Measurements from ENCODE around the gene TMEM100. TPM values are rescaled to one million over a fixed set of nuclear protein-coding genes. Genes with fewer than 3 reads are reported as not detected.

The TMEM100 gene
- total RNA-seq, 1 donor from 2014 or later, result 3.4 TPM

GRCh38 chr17:55740511-55741355, 18.1 kb upstream of the TMEM100 start:
- no peak for TF ChIP-seq CTCF (IDR thresholded peaks at IDR 0.05)
- no peak for DNase-seq (ENCODE audit: extremely low spot score, unreplicated experiment)
- H3K4me3 Mint-ChIP-seq (ENCODE audit: unreplicated experiment), result no peak overlapping the region
- H3K36me3 Mint-ChIP-seq (ENCODE audit: unreplicated experiment), result no peaks in the 10 kb centered on the region
- no peaks in the 10 kb centered on the region for H3K9me3 Mint-ChIP-seq (ENCODE audit: unreplicated experiment)
- H3K27me3 Mint-ChIP-seq (ENCODE audit: unreplicated experiment), result peaks cover 35% of the 10 kb centered on the region
- no peak overlapping the region for H3K27ac Mint-ChIP-seq (ENCODE audit: unreplicated experiment)
- no peaks in the 10 kb centered on the region for H3K4me1 Mint-ChIP-seq (ENCODE audit: unreplicated experiment)

GRCh38 chr17:55737976-55738501, 15.4 kb upstream of the TMEM100 start:
- peaks cover 26% of the 10 kb centered on the region for H3K27me3 Mint-ChIP-seq (ENCODE audit: unreplicated experiment)
- H3K4me3 Mint-ChIP-seq (ENCODE audit: unreplicated experiment), result no peak overlapping the region
- H3K27ac Mint-ChIP-seq (ENCODE audit: unreplicated experiment), result no peak overlapping the region
- H3K4me1 Mint-ChIP-seq (ENCODE audit: unreplicated experiment), result peaks cover 11% of the 10 kb centered on the region
- no peak for TF ChIP-seq CTCF (IDR thresholded peaks at IDR 0.05)
- no peaks in the 10 kb centered on the region for H3K36me3 Mint-ChIP-seq (ENCODE audit: unreplicated experiment)
- DNase-seq (ENCODE audit: extremely low spot score, unreplicated experiment), result no peak
- H3K9me3 Mint-ChIP-seq (ENCODE audit: unreplicated experiment), result no peaks in the 10 kb centered on the region

GRCh38 chr17:55735731-55736405, 13.2 kb upstream of the TMEM100 start:
- peaks cover 33% of the 10 kb centered on the region for H3K4me1 Mint-ChIP-seq (ENCODE audit: unreplicated experiment)
- peaks cover 12% of the 10 kb centered on the region for H3K27me3 Mint-ChIP-seq (ENCODE audit: unreplicated experiment)
- DNase-seq (ENCODE audit: extremely low spot score, unreplicated experiment), result no peak
- no peak overlapping the region for H3K27ac Mint-ChIP-seq (ENCODE audit: unreplicated experiment)
- no peaks in the 10 kb centered on the region for H3K9me3 Mint-ChIP-seq (ENCODE audit: unreplicated experiment)
- H3K36me3 Mint-ChIP-seq (ENCODE audit: unreplicated experiment), result no peaks in the 10 kb centered on the region
- peak; percentile 80 for TF ChIP-seq CTCF (IDR thresholded peaks at IDR 0.05)
- no peak overlapping the region for H3K4me3 Mint-ChIP-seq (ENCODE audit: unreplicated experiment)

GRCh38 chr17:55734128-55734781, 11.6 kb upstream of the TMEM100 start:
- DNase-seq (ENCODE audit: extremely low spot score, unreplicated experiment), result no peak

More at GRCh38 chr17:55734128-55734781, 11.6 kb upstream of the TMEM100 start:
- no peak overlapping the region for H3K4me3 Mint-ChIP-seq (ENCODE audit: unreplicated experiment)
- H3K4me1 Mint-ChIP-seq (ENCODE audit: unreplicated experiment), result peaks cover 39% of the 10 kb centered on the region
- H3K9me3 Mint-ChIP-seq (ENCODE audit: unreplicated experiment), result no peaks in the 10 kb centered on the region
- no peak overlapping the region for H3K27ac Mint-ChIP-seq (ENCODE audit: unreplicated experiment)
- peaks cover 5% of the 10 kb centered on the region for H3K27me3 Mint-ChIP-seq (ENCODE audit: unreplicated experiment)
- TF ChIP-seq CTCF (IDR thresholded peaks at IDR 0.05), result no peak
- H3K36me3 Mint-ChIP-seq (ENCODE audit: unreplicated experiment), result no peaks in the 10 kb centered on the region

Data from osteocyte (in vitro differentiated cells).